ENCODE measurements around the gene GCDH. TPM values are rescaled to one million over a fixed set of nuclear protein-coding genes. Genes with fewer than 3 reads are reported as not detected.

GCDH gene
- total and polyA plus RNA-seq, 2 of the 8 experiments (the other 6 are each of a cell fraction or from before 2014, with no cell fraction given): 67.3 to 89.4 TPM

- Histone ChIP-seq H2AK5ac (ENCODE audit: low read depth, low read length) (no peak within 1 kb of the TSS; the same call in 1 of the 2 replicates), H3K18ac (ENCODE audit: extremely low read depth, low read length) (peak within 1 kb of the TSS; percentile 87), H2BK5ac (ENCODE audit: low read depth, low read length) (peak within 1 kb of the TSS; percentile 44; the same call in 1 of the 2 replicates), H4K20me1 (replicated peaks in 1 of 2; ENCODE audit: control insufficient read depth in 1 of 2, insufficient read depth in 2 of 2, low read length in 2 of 2) (peaks cover 0 to 8% of the 10 kb centered on the region in 2 experiments), H3K9ac (replicated peaks in 1 of 4; ENCODE audit: extremely low read depth in 1 of 4, low read depth in 3 of 4, low read length in 3 of 4) (peak within 1 kb of the TSS in 3 of 4 experiments; percentile 11 to 77 (median 16); a peak in 3 of 7 replicates), H3K56ac (replicated peaks; ENCODE audit: insufficient read length, low read depth, low read length) (no peak within 1 kb of the TSS), H3K14ac (ENCODE audit: insufficient read length) (no peak within 1 kb of the TSS), H3K23ac (ENCODE audit: insufficient read length) (no peak within 1 kb of the TSS), H2BK15ac (ENCODE audit: low read length) (peak within 1 kb of the TSS; percentile 65; the same call in 1 of the 2 replicates), H4K91ac (replicated peaks; ENCODE audit: insufficient read length, low read length) (peak within 1 kb of the TSS; percentile 2), H2BK20ac (ENCODE audit: low read length) (no peak within 1 kb of the TSS), H3K27me3 (replicated peaks in 1 of 4; ENCODE audit: control insufficient read depth in 3 of 4, extremely low read depth in 1 of 4, insufficient read depth in 3 of 4, low read length in 3 of 4) (peaks cover 0 to 9% (median 4%) of the 10 kb centered on the region in 4 experiments; a peak in 4 of 7 replicates), H3K23me2 (ENCODE audit: low read depth, low read length) (peaks cover 17% of the 10 kb centered on the region; the same call in 1 of the 2 replicates), H3K9me3 (ENCODE audit: insufficient read depth in 2 of 2, low read depth in 1 of 2, low read length in 1 of 2) (no peaks in the 10 kb centered on the region; a peak in 2 of 4 replicates), H3K4me3 (ENCODE audit: extremely low read depth in 1 of 4, insufficient read depth in 2 of 4, low read depth in 3 of 4, low read length in 4 of 4) (peak within 1 kb of the TSS; percentile 60 to 77 (median 76)), H3K36me3 (ENCODE audit: control insufficient read depth in 2 of 4, insufficient read depth in 4 of 4, low read length in 3 of 4) (no peaks in the 10 kb centered on the region), H2BK120ac (replicated peaks; ENCODE audit: low read depth, low read length) (no peak within 1 kb of the TSS), H3K4me1 (replicated peaks in 1 of 4; ENCODE audit: control insufficient read depth in 3 of 4, insufficient read depth in 4 of 4, low read length in 3 of 4) (peaks cover 0 to 10% (median 9%) of the 10 kb centered on the region in 4 experiments; a peak in 5 of 7 replicates), H2AFZ (ENCODE audit: low read length) (no peak within 1 kb of the TSS), H3K27ac (ENCODE audit: low read depth, low read length) (no peak within 1 kb of the TSS), H4K5ac (ENCODE audit: insufficient read length, low read depth, low read length) (no peak within 1 kb of the TSS), H3K4ac (replicated peaks; ENCODE audit: insufficient read length, low read depth, low read length) (peak within 1 kb of the TSS; percentile 23), H3K4me2 (ENCODE audit: insufficient read depth in 1 of 2, low read depth in 2 of 2, low read length in 2 of 2) (peak within 1 kb of the TSS; percentile 75 to 97), H3K79me2 (ENCODE audit: control insufficient read depth in 1 of 2, insufficient read depth in 2 of 2, low read length in 2 of 2) (peaks cover 0 to 11% of the 10 kb centered on the region in 2 experiments; a peak in 1 of 4 replicates), H4K8ac (ENCODE audit: extremely low read depth, insufficient read depth, low read length) (peak within 1 kb of the TSS; percentile 71; the same call in 1 of the 2 replicates), H3K79me1 (ENCODE audit: low read depth, low read length) (0 out of 2 replicates have a peak, but pooled peaks cover 3% of the 10 kb centered on the region), H2BK12ac (ENCODE audit: low read depth, low read length) (peak within 1 kb of the TSS; percentile 60; the same call in 1 of the 2 replicates)
- ChIA-PET CTCF (ENCODE audit: partially characterized antibody) (interaction anchor here (0.7 to 2.3 kb wide), 9 partner anchors 9 to 142 kb away, joined by 3 to 10 read pairs (median 4); no protein-coding TSS in a partner anchor), POLR2A (ENCODE audit: partially characterized antibody) (interaction anchor here (0.7 to 12.3 kb wide), 13 partner anchors 6 to 127 kb away, joined by 3 to 110 read pairs (median 3); partner anchors contain the start of genes FARSA, GADD45GIP1 and GCDH)
- DNase-seq (ENCODE audit: low read depth in 1 of 2, low spot score in 2 of 2) (no peak), FAIRE-seq (no peak)
- TF ChIP-seq BACH1 (IDR thresholded peaks at IDR 0.05; ENCODE audit: low read length): no peak
- TF ChIP-seq EZH2 (IDR thresholded peaks at IDR 0.05; ENCODE audit: low read depth, low read length, severe bottlenecking): no peak
- WGBS, 2 experiments (ENCODE audit: extremely low coverage in 1 of 2, insufficient coverage in 1 of 2, insufficient read length in 1 of 2, insufficient replicate concordance in 2 of 2, low coverage in 1 of 2, low lambda C conversion rate in 2 of 2, missing lambda C conversion rate in 1 of 2): 83% methylated on average over 17 of the region's 17 CpGs; no CpG with 5 or more reads in 1 of the 2 experiments
These were observed 3.8 kb upstream of the GCDH start, which contains the start of gene KLF1 for GRCh38 chr19:12886969-12887747. TSS of gene KLF1 (minus strand) at chr19:12887201. CDS start at chr19:12887140, 61 bp downstream.
